Measurements from ENCODE around the gene ZNF668. TPM values are rescaled to one million over a fixed set of nuclear protein-coding genes. Genes with fewer than 3 reads are reported as not detected.

The ZNF668 gene
- polyA plus RNA-seq, 2 of the 4 experiments (the other 2 are of a cell fraction) = 4.7 to 10.7 TPM

GRCh38 chr16:31080035-31080629, 6.1 kb upstream of the ZNF668 start:
- WGBS (ENCODE audit: missing lambda C conversion rate) = 95% methylated on average over 28 of the region's 40 CpGs
- CTCF ChIA-PET = interaction anchor here (1.6 kb wide), 2 partner anchors 30 to 62 kb away, joined by 4 to 5 read pairs; no protein-coding TSS in a partner anchor
- no peak for FAIRE-seq

DNA sequence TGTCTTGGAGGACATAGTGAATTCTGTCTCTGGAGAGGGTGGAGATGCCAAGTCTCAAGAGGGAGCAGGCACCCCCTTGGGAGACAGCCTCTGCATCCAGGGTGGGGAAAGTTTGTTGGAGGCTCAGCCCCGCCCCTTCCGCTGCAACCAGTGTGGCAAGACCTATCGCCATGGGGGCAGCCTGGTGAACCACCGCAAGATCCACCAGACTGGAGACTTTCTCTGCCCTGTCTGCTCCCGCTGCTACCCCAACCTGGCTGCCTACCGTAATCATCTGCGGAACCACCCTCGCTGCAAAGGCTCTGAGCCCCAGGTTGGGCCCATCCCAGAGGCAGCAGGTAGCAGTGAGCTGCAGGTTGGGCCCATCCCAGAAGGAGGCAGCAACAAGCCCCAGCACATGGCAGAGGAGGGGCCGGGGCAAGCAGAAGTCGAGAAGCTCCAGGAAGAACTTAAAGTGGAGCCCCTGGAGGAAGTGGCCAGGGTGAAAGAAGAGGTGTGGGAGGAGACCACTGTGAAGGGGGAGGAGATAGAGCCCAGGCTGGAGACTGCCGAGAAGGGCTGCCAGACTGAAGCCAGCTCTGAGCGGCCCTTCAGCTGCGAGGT, 5.4 kb upstream of the ZNF668 start:
- Histone ChIP-seq H3K4me2 (no peak overlapping the region), H3K9me3 (no peaks in the 10 kb centered on the region), H3K27ac (no peak overlapping the region), H3K4me1 (peaks cover 10% of the 10 kb centered on the region; the same call in 2 of the 3 replicates), H3K4me3 (no peak overlapping the region)
- CTCF ChIA-PET = interaction anchor here (1.6 kb wide), 2 partner anchors 29 to 63 kb away, joined by 4 to 5 read pairs; no protein-coding TSS in a partner anchor
- no peak for FAIRE-seq
- DNase-seq (ENCODE audit: low read depth in 1 of 2, low spot score in 1 of 2) = no peak
- POLR2A ChIA-PET = no interaction called here
- 97% methylated on average over 13 of the region's 13 CpGs for WGBS (ENCODE audit: missing lambda C conversion rate)
- ATAC-seq = no peak
- TF ChIP-seq, protein P1, sequence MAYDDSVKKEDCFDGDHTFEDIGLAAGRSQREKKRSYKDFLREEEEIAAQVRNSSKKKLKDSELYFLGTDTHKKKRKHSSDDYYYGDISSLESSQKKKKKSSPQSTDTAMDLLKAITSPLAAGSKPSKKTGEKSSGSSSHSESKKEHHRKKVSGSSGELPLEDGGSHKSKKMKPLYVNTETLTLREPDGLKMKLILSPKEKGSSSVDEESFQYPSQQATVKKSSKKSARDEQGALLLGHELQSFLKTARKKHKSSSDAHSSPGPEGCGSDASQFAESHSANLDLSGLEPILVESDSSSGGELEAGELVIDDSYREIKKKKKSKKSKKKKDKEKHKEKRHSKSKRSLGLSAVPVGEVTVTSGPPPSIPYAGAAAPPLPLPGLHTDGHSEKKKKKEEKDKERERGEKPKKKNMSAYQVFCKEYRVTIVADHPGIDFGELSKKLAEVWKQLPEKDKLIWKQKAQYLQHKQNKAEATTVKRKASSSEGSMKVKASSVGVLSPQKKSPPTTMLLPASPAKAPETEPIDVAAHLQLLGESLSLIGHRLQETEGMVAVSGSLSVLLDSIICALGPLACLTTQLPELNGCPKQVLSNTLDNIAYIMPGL (CRISPR knock-in tag; IDR thresholded peaks at IDR 0.05; ENCODE audit: borderline replicate concordance) = no peak
- TF ChIP-seq MAZ (IDR thresholded peaks at IDR 0.05; ENCODE audit: borderline replicate concordance, low read depth, low read length) = no peak
- no peak for TF ChIP-seq CHD4 (IDR thresholded peaks at IDR 0.05; ENCODE audit: borderline replicate concordance)
- TF ChIP-seq RCOR1 (IDR thresholded peaks at IDR 0.05; ENCODE audit: low read depth, low read length) = no peak
- no peak for TF ChIP-seq RAD21 (conservative IDR thresholded peaks at IDR 0.05 in 1 of 2, IDR thresholded peaks at IDR 0.05 in 1 of 2)
- no peak for TF ChIP-seq NR3C1 (IDR thresholded peaks at IDR 0.05)
- no peak for TF ChIP-seq JUN (IDR thresholded peaks at IDR 0.05)
- TF ChIP-seq RNF2 (IDR thresholded peaks at IDR 0.05; ENCODE audit: borderline replicate concordance, low read depth) = no peak
- TF ChIP-seq HDAC2 (IDR thresholded peaks at IDR 0.05) = no peak
- TF ChIP-seq KDM5A (IDR thresholded peaks at IDR 0.05) = no peak
- no peak for TF ChIP-seq HOXB13 (CRISPR knock-in tag; IDR thresholded peaks at IDR 0.05; ENCODE audit: low read depth)
- TF ChIP-seq BHLHE40 (IDR thresholded peaks at IDR 0.05; ENCODE audit: low read depth, low read length) = no peak
- no peak for TF ChIP-seq ZSCAN20 (CRISPR knock-in tag; IDR thresholded peaks at IDR 0.05)
- TF ChIP-seq CBX8 (IDR thresholded peaks at IDR 0.05) = no peak
- TF ChIP-seq, protein P2, sequence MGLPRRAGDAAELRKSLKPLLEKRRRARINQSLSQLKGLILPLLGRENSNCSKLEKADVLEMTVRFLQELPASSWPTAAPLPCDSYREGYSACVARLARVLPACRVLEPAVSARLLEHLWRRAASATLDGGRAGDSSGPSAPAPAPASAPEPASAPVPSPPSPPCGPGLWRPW (IDR thresholded peaks at IDR 0.05) = no peak
- TF ChIP-seq CBX2 (IDR thresholded peaks at IDR 0.05; ENCODE audit: borderline replicate concordance, low read depth) = no peak
- TF ChIP-seq EHF (CRISPR knock-in tag; IDR thresholded peaks at IDR 0.05) = no peak
- no peak for TF ChIP-seq SMC3 (IDR thresholded peaks at IDR 0.05)
- no peak for TF ChIP-seq CTCF (IDR thresholded peaks at IDR 0.05)

More at GRCh38 chr16:31080035-31080629, 6.1 kb upstream of the ZNF668 start:
- no peak for DNase-seq (ENCODE audit: low read depth in 1 of 2, low spot score in 1 of 2)
- ATAC-seq = no peak
- no peak for TF ChIP-seq MAFK (IDR thresholded peaks at IDR 0.05; ENCODE audit: partially characterized antibody)
- TF ChIP-seq POLR2AphosphoS2 (conservative IDR thresholded peaks at IDR 0.05; ENCODE audit: low read length) = no peak
- TF ChIP-seq TFCP2L1 (CRISPR knock-in tag; IDR thresholded peaks at IDR 0.05) = no peak
- TF ChIP-seq CTCF (IDR thresholded peaks at IDR 0.05) = no peak
- TF ChIP-seq RARB (CRISPR knock-in tag; IDR thresholded peaks at IDR 0.05) = no peak
- no peak for TF ChIP-seq HDAC2 (IDR thresholded peaks at IDR 0.05)
- TF ChIP-seq ZC3H11A (IDR thresholded peaks at IDR 0.05) = no peak
- TF ChIP-seq NR3C1 (IDR thresholded peaks at IDR 0.05) = no peak
- TF ChIP-seq, protein P1 (CRISPR knock-in tag; IDR thresholded peaks at IDR 0.05; ENCODE audit: borderline replicate concordance) = no peak
- TF ChIP-seq, protein P2 (IDR thresholded peaks at IDR 0.05) = no peak
- Histone ChIP-seq H3K4me3 (no peak overlapping the region), H3K4me2 (no peak overlapping the region), H3K27ac (no peak overlapping the region), H3K9me3 (no peaks in the 10 kb centered on the region), H3K4me1 (peaks cover 7% of the 10 kb centered on the region; the same call in 2 of the 3 replicates)
- POLR2A ChIA-PET = no interaction called here
